Right lobe of liver (tissue), 6 donors: Measurements from ENCODE around the gene PLXNA1. TPM values are rescaled to one million over a fixed set of nuclear protein-coding genes. Genes with fewer than 3 reads are reported as not detected.

Experiments
- ATAC-seq, 4 donors: fragments of 200-7000 bp; cut with Tn5 transposase; one replicate each; pipeline ENCODE4 v1.9.1; 2020; ENCODE audit warnings: mild to moderate bottlenecking in 4 of 4, moderate library complexity in 4 of 4
- DNase-seq, 3 donors: peaks; one replicate each; pipeline ENCODE4 v3.0.0-alpha.2; 2020
- H3K27ac ChIP-seq, 3 donors: fragments of 200-600 bp; one replicate each; pipeline ENCODE4 v1.8.0; 2022
- H3K27me3 ChIP-seq, 2 donors: fragments of 200-600 bp; one replicate each; pipeline ENCODE4 v1.8.0; 2022
- H3K36me3 ChIP-seq, 4 donors: fragments of 200-600 bp; sonication (generic) in 1 of 4; one replicate each; pipeline versions ENCODE4 v1.5.1 to v1.8.0; 2017 to 2022; ENCODE audit warnings: control low read depth in 1 of 4
- H3K4me1 ChIP-seq, 4 donors: fragments of 200-600 bp; sonication (generic) in 1 of 4; one replicate each; pipeline versions ENCODE4 v1.5.1 to v1.8.0; 2017 to 2022; ENCODE audit warnings: control low read depth in 1 of 4
- H3K4me3 ChIP-seq, 3 donors: fragments of 200-600 bp; one replicate each; pipeline ENCODE4 v1.8.0; 2022
- H3K9me3 ChIP-seq, 4 donors: fragments of 200-600 bp; sonication (generic) in 1 of 4; one replicate each; pipeline versions ENCODE4 v1.5.1 to v1.8.0; 2017 to 2022; ENCODE audit warnings: control low read depth in 1 of 4
- POLR2A ChIP-seq: fragments of 450-650 bp; IDR thresholded peaks from one replicate; pipeline ENCODE4 v1.6.1; 2017; ENCODE audit warnings: antibody characterized with exemption, mild to moderate bottlenecking
- WGBS: methylation state at CpG from one replicate; pipeline ENCODE4 v1.1.6; 2018; ENCODE audit warnings: low coverage, low lambda C conversion rate; ENCODE audit not compliant: insufficient coverage; ENCODE audit errors: missing lambda C conversion rate; 5-methylcytosine and 5-hydroxymethylcytosine counted together
- intact Hi-C, 2 donors: fragments of 100-400 bp; cut with DNase I; formaldehyde crosslinking; loops; one replicate each; pipeline versions ENCODE4 v1.11.2 to v1.14.1; 2022
- total RNA-seq, 6 experiments: library from RNA; depleted of rRNA in 2 of 6; stranded (reverse); fragments of >200 nt in 2 of 6; fragmentation: NEBNext Ultra II Directional in 3 of 6; extraction: Animal tissue kit (Norgen Biotek cat#: 25700) in 3 of 6; gene quantifications; one replicate each; pipeline versions ENCODE4 v1.1.0 to v1.2.4, GENCODE V29; 2016 to 2023
- TF ChIP-seq, protein P1 (sequence below), 4 donors: fragments of 200-600 bp in 3 of 4; fragments of 450-650 bp in 1 of 4; IDR thresholded peaks; one replicate each; pipeline versions ENCODE4 v1.5.1 to v1.8.0; 2016 to 2022; ENCODE audit warnings: antibody characterized with exemption in 4 of 4, mild to moderate bottlenecking in 2 of 4
- donor health status: DM: no; HTN: yes; CAD: no.
- donor health status: DM: no; HTN: no; CAD: no.
- donor health status: DM: no; HTN: no; CAD: no.
- donor health status: DM: no; HTN: yes; CAD: no.
- donor health status: DM: no; HTN: yes; CAD: no.

Gene PLXNA1
- total RNA-seq, 6 experiments from 2014 or later, result 2.0 to 8.7 (median 5.6) TPM

DNA sequence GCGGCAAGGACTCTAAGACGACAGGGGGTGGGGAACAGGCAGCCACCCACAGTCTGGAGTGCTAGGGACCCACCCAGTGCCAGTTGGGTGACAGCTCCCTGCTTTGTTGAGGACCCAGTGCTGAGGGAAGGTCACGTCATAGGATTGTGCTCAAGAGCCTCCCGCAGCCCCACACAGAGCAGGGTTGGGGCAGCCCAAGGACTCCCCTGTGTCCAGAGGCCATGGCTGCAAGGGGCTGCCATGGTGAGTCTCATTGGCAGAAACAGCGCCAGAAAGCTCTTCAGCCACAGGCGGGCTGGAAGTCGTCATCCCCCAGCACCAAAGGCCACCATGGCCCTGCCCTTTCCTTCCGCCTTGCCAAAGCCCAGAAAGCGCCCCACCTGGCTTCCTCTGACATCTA, 37.0 kb upstream of the PLXNA1 start:
- DNase-seq (no peak), ATAC-seq (no peak)

DNA sequence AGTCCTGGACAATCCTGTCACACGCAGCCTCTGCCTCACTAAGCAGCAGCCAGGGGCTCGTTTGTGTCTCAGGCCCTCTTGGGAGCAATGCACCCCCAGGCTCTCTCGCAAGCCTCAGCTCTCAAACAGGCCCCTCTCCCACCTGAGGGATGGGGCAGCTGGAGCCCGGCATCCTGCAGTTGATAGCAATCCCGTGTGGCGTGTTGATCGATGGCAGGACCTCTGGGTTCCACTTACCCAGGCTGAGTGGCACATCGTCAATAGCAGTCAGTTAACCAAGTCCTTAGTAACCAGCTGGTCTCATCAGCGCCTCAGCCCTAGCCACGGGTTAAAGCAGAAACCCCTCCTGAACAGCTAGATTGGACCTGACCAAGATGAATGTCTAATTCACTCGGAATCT, 36.5 kb upstream of the PLXNA1 start:
- WGBS, result 93% methylated on average over 7 of the region's 11 CpGs
- Histone ChIP-seq H3K9me3 (no peaks in the 10 kb centered on the region), H3K27me3 (no peaks in the 10 kb centered on the region), H3K27ac (no peak overlapping the region), H3K4me3 (no peak overlapping the region), H3K4me1 (no peaks in the 10 kb centered on the region), H3K36me3 (no peaks in the 10 kb centered on the region)
- intact Hi-C loops, result no loop called here
- TF ChIP-seq, protein P1, sequence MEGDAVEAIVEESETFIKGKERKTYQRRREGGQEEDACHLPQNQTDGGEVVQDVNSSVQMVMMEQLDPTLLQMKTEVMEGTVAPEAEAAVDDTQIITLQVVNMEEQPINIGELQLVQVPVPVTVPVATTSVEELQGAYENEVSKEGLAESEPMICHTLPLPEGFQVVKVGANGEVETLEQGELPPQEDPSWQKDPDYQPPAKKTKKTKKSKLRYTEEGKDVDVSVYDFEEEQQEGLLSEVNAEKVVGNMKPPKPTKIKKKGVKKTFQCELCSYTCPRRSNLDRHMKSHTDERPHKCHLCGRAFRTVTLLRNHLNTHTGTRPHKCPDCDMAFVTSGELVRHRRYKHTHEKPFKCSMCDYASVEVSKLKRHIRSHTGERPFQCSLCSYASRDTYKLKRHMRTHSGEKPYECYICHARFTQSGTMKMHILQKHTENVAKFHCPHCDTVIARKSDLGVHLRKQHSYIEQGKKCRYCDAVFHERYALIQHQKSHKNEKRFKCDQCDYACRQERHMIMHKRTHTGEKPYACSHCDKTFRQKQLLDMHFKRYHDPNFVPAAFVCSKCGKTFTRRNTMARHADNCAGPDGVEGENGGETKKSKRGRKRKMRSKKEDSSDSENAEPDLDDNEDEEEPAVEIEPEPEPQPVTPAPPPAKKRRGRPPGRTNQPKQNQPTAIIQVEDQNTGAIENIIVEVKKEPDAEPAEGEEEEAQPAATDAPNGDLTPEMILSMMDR (IDR thresholded peaks at IDR 0.05), result no peak
- TF ChIP-seq POLR2A, result no peak
- ATAC-seq (no peak), DNase-seq (no peak)

More for the DNA sequence above, 37.0 kb upstream of the PLXNA1 start:
- WGBS, result 100% methylated on average over 2 of the region's 9 CpGs
- H3K9me3 ChIP-seq, result no peaks in the 10 kb centered on the region
- no peak overlapping the region for H3K4me3 ChIP-seq
- H3K27ac ChIP-seq, result no peak overlapping the region
- H3K4me1 ChIP-seq, result no peaks in the 10 kb centered on the region
- TF ChIP-seq POLR2A, result no peak
- TF ChIP-seq, protein P1 (IDR thresholded peaks at IDR 0.05), result no peak
- no peaks in the 10 kb centered on the region for H3K27me3 ChIP-seq
- H3K36me3 ChIP-seq, result no peaks in the 10 kb centered on the region
- intact Hi-C loops, result no loop called here

DNA sequence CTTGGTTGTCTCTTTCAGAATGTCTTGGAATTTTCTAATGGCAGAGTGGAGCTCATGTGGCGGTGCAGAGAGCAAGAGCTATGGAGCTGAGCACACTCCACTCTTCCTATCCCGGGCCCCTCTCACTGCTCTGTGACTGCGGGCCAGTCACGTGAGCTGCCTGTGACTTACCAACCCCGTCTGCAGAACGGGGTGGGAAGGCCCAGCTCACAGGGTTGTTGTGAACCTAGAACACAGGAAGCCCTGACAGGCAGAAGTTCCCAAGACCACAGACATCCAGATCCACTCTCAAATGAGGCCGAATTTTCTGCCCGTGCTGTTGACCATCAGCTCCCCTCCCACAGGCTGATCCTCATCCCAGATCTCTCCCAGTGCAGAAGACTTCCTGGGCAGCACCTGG, 35.5 kb upstream of the PLXNA1 start:
- no peaks in the 10 kb centered on the region for H3K36me3 ChIP-seq
- H3K27me3 ChIP-seq, result no peaks in the 10 kb centered on the region
- no peaks in the 10 kb centered on the region for H3K9me3 ChIP-seq
- WGBS, result 29% methylated on average over 5 of the region's 8 CpGs
- no peak for DNase-seq
- H3K27ac ChIP-seq, result no peak overlapping the region
- no peaks in the 10 kb centered on the region for H3K4me1 ChIP-seq
- intact Hi-C loops, result no loop called here
- ATAC-seq, result peak; percentile 45 to 72 (median 56)
- H3K4me3 ChIP-seq, result no peak overlapping the region
- no peak for TF ChIP-seq POLR2A

DNA sequence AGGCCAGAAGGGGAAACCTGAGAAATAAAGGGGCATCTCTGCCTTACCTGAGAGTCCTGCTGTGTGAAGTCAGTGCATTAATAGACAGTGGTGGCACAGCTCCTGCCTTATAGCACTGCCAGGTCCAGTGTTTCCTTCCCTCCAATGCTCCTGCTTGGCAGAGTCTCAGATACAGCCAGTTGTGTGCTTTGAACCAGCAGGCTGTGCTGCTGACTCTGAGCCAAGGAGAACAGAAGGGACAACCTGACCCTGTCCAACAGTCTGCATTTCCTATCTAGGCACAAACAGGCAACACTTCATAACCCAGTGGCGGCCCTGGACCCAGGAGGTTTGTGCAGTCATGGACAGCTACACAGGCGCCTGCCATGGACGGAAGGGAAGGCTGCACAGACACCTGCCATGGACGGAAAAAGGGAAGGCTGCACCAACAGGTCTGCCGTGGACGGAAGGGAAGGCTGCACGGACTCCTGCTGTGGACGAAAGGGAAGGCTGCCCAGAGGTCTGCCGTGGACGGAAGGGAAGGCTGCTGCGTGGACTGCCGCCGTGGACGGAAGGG, 33.9 kb upstream of the PLXNA1 start:
- no peak overlapping the region for H3K4me3 ChIP-seq
- TF ChIP-seq, protein P1 (IDR thresholded peaks at IDR 0.05), result no peak
- no peak for TF ChIP-seq POLR2A
- no peaks in the 10 kb centered on the region for H3K27me3 ChIP-seq
- H3K27ac ChIP-seq, result no peak overlapping the region
- no peak for DNase-seq
- no peaks in the 10 kb centered on the region for H3K4me1 ChIP-seq
- no peaks in the 10 kb centered on the region for H3K36me3 ChIP-seq
- 77% methylated on average over 3 of the region's 14 CpGs for WGBS
- intact Hi-C loops, result no loop called here
- H3K9me3 ChIP-seq, result no peaks in the 10 kb centered on the region
- ATAC-seq, result peak in 3 of 4 donors; percentile 14 to 24 (median 22)

DNA sequence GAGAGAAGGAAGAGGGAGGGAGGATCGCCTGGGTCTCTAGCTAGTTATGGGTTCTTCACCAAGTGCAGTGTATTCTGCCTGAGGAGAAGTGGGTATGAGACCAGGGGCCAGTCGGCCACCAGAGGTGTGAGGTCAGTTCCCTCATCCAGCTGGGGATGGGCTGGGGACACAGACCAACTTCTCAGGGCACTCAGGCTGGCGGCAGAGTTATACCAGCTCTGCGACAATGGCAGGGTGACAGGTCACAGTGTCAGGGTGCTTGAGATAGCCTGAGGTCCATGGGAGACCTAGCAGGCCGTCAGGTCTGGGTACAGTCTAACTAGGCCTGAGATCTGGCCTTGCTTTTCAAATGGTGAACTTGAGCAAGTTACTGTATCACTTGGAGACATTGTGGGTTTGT, 31.4 kb upstream of the PLXNA1 start:
- no peak overlapping the region for H3K4me3 ChIP-seq
- intact Hi-C loops, result no loop called here
- no peak for DNase-seq
- no peaks in the 10 kb centered on the region for H3K4me1 ChIP-seq
- H3K27me3 ChIP-seq, result no peaks in the 10 kb centered on the region
- H3K36me3 ChIP-seq, result no peaks in the 10 kb centered on the region
- 80% methylated on average over 2 of the region's 5 CpGs for WGBS
- no peak for ATAC-seq
- H3K9me3 ChIP-seq, result no peaks in the 10 kb centered on the region
- TF ChIP-seq, protein P1 (IDR thresholded peaks at IDR 0.05), result no peak
- no peak for TF ChIP-seq POLR2A
- no peak overlapping the region for H3K27ac ChIP-seq
